HAP-1 (cell line): ENCODE results near the gene TXNRD3.
A peak's percentile ranks its signal among the peaks of the same experiment; 100 is the strongest.

Experiments
- DNase-seq, 2 experiments: peaks; one replicate each; pipeline ENCODE4 v3.0.0-alpha.2; 2016 to 2020; ENCODE audit warnings: low spot score in 2 of 2
- H3K27me3 ChIP-seq: fragments of 250-450 bp; sonication (Bioruptor Pico); 2 replicates; pipeline ENCODE4 v1.5.1; 2020; ENCODE audit warnings: low read depth, mild to moderate bottlenecking, moderate library complexity
- H3K36me3 ChIP-seq: fragments of 250-450 bp; sonication (Bioruptor Pico); replicated peaks from 2 replicates; pipeline ENCODE4 v1.5.1; 2020; ENCODE audit warnings: mild to moderate bottlenecking
- H3K4me1 ChIP-seq: fragments of 250-450 bp; sonication (Bioruptor Pico); 2 replicates; pipeline ENCODE4 v1.5.1; 2020; ENCODE audit warnings: mild to moderate bottlenecking
- H3K4me3 ChIP-seq: fragments of 250-450 bp; sonication (Bioruptor Pico); 2 replicates; pipeline ENCODE4 v1.5.1; 2020; ENCODE audit warnings: mild to moderate bottlenecking, moderate library complexity
- H3K9me3 ChIP-seq: fragments of 250-450 bp; sonication (Bioruptor Pico); 2 replicates; pipeline ENCODE4 v1.5.1; 2020; ENCODE audit warnings: mild to moderate bottlenecking, moderate library complexity
- in situ Hi-C: fragments of 300-500 bp; cut with MboI; formaldehyde crosslinking; loops from 3 replicates; pipeline ENCODE4 v1.14.3; 2020; ENCODE audit warnings: low sequenced_read_pairs, inconsistent platforms, mixed read lengths

TXNRD3 gene

GRCh38 chr3:126580746-126581145 is 74.2 kb downstream of the TXNRD3 start:
- Histone ChIP-seq H3K4me3 (no peak overlapping the region), H3K36me3 (no peaks in the 10 kb centered on the region), H3K4me1 (no peaks in the 10 kb centered on the region), H3K9me3 (no peaks in the 10 kb centered on the region), H3K27me3 (no peaks in the 10 kb centered on the region)
- in situ Hi-C loops: no loop called here
- DNase-seq: no peak

GRCh38 chr3:126578702-126579101 is 76.2 kb downstream of the TXNRD3 start:
- in situ Hi-C loops: no loop called here

GRCh38 chr3:126577261-126577660 is 77.7 kb downstream of the TXNRD3 start:
- no peaks in the 10 kb centered on the region for H3K9me3 ChIP-seq
- DNase-seq: no peak
- no peaks in the 10 kb centered on the region for H3K36me3 ChIP-seq
- no peaks in the 10 kb centered on the region for H3K4me1 ChIP-seq
- in situ Hi-C loops: no loop called here
- H3K27me3 ChIP-seq: peaks cover 3% of the 10 kb centered on the region; the same call in 1 of the 2 replicates
- H3K4me3 ChIP-seq: no peak overlapping the region

More at GRCh38 chr3:126578702-126579101, 76.2 kb downstream of the TXNRD3 start:
- H3K4me3 ChIP-seq: no peak overlapping the region
- H3K4me1 ChIP-seq: no peaks in the 10 kb centered on the region
- H3K27me3 ChIP-seq: no peaks in the 10 kb centered on the region
- no peaks in the 10 kb centered on the region for H3K36me3 ChIP-seq
- no peaks in the 10 kb centered on the region for H3K9me3 ChIP-seq
- DNase-seq: no peak

- in situ Hi-C loops: no loop called here
- peaks cover 3% of the 10 kb centered on the region; the same call in 1 of the 2 replicates for H3K27me3 ChIP-seq
- H3K36me3 ChIP-seq: no peaks in the 10 kb centered on the region
- no peaks in the 10 kb centered on the region for H3K4me1 ChIP-seq
- no peak overlapping the region for H3K4me3 ChIP-seq
- no peaks in the 10 kb centered on the region for H3K9me3 ChIP-seq
- no peak for DNase-seq
These were observed 81.3 kb downstream of the TXNRD3 start for GRCh38 chr3:126573492-126574117.

GRCh38 chr3:126571078-126571477 is 83.8 kb downstream of the TXNRD3 start:
- peaks cover 3% of the 10 kb centered on the region; the same call in 1 of the 2 replicates for H3K27me3 ChIP-seq
- H3K9me3 ChIP-seq: no peaks in the 10 kb centered on the region
- no peaks in the 10 kb centered on the region for H3K36me3 ChIP-seq
- H3K4me3 ChIP-seq: no peak overlapping the region
- in situ Hi-C loops: no loop called here
- H3K4me1 ChIP-seq: no peaks in the 10 kb centered on the region
- DNase-seq: no peak

- no peak for DNase-seq
- H3K4me1 ChIP-seq: no peaks in the 10 kb centered on the region
- in situ Hi-C loops: no loop called here
- no peaks in the 10 kb centered on the region for H3K9me3 ChIP-seq
- H3K36me3 ChIP-seq: no peaks in the 10 kb centered on the region
- H3K27me3 ChIP-seq: peaks cover 3% of the 10 kb centered on the region; the same call in 1 of the 2 replicates
- no peak overlapping the region for H3K4me3 ChIP-seq
These were observed 84.8 kb downstream of the TXNRD3 start for GRCh38 chr3:126570103-126570541.

- Histone ChIP-seq H3K4me3 (no peak overlapping the region), H3K27me3 (peaks cover 3% of the 10 kb centered on the region; the same call in 1 of the 2 replicates), H3K4me1 (no peaks in the 10 kb centered on the region), H3K36me3 (no peaks in the 10 kb centered on the region), H3K9me3 (no peaks in the 10 kb centered on the region)
- no peak for DNase-seq
- in situ Hi-C loops: no loop called here
These were observed 85.4 kb downstream of the TXNRD3 start for GRCh38 chr3:126569390-126569975.

- H3K36me3 ChIP-seq: no peaks in the 10 kb centered on the region
- no peak for DNase-seq
- H3K4me3 ChIP-seq: no peak overlapping the region
- H3K27me3 ChIP-seq: peaks cover 3% of the 10 kb centered on the region; the same call in 1 of the 2 replicates
- in situ Hi-C loops: no loop called here
- no peaks in the 10 kb centered on the region for H3K9me3 ChIP-seq
- H3K4me1 ChIP-seq: no peaks in the 10 kb centered on the region
These were observed 86.1 kb downstream of the TXNRD3 start for GRCh38 chr3:126568776-126569342.

GRCh38 chr3:126567696-126568438 is 87.1 kb downstream of the TXNRD3 start:
- in situ Hi-C loops: no loop called here
- Histone ChIP-seq H3K9me3 (0 out of 2 replicates have a peak, but pooled peaks cover 2% of the 10 kb centered on the region), H3K4me1 (no peaks in the 10 kb centered on the region), H3K4me3 (no peak overlapping the region), H3K36me3 (no peaks in the 10 kb centered on the region), H3K27me3 (no peaks in the 10 kb centered on the region; the same call in 1 of the 2 replicates)
- no peak for DNase-seq

- Histone ChIP-seq H3K36me3 (no peaks in the 10 kb centered on the region), H3K9me3 (0 out of 2 replicates have a peak, but pooled peaks cover 2% of the 10 kb centered on the region), H3K27me3 (no peaks in the 10 kb centered on the region; the same call in 1 of the 2 replicates), H3K4me1 (no peaks in the 10 kb centered on the region), H3K4me3 (no peak overlapping the region)
- DNase-seq: no peak
- in situ Hi-C loops: no loop called here
These were observed 92.1 kb downstream of the TXNRD3 start for GRCh38 chr3:126562737-126563276.

- peaks cover 5% of the 10 kb centered on the region for H3K4me1 ChIP-seq
- H3K4me3 ChIP-seq: no peak within 1 kb of the TSS
- DNase-seq: peak in 1 of 2 experiments; percentile 3
- in situ Hi-C loops: no loop called here
- no peaks in the 10 kb centered on the region for H3K27me3 ChIP-seq
- H3K9me3 ChIP-seq: 0 out of 2 replicates have a peak, but pooled peaks cover 2% of the 10 kb centered on the region
- H3K36me3 ChIP-seq: no peaks in the 10 kb centered on the region
These were observed 96.4 kb downstream of the TXNRD3 start, which contains the start of gene C3orf22 for GRCh38 chr3:126558336-126559071. Gene C3orf22 (minus strand): TSS chr3:126558932. CDS start chr3:126553390, 5,542 bp downstream.

- in situ Hi-C loops: no loop called here
- no peaks in the 10 kb centered on the region for H3K36me3 ChIP-seq
- peaks cover 6% of the 10 kb centered on the region for H3K4me1 ChIP-seq
- H3K9me3 ChIP-seq: no peaks in the 10 kb centered on the region
- DNase-seq: no peak
- H3K4me3 ChIP-seq: no peak overlapping the region
- H3K27me3 ChIP-seq: no peaks in the 10 kb centered on the region
These were observed 97.2 kb downstream of the TXNRD3 start for GRCh38 chr3:126557761-126558160.

GRCh38 chr3:126557415-126557745 is 97.5 kb downstream of the TXNRD3 start:
- Histone ChIP-seq H3K9me3 (no peaks in the 10 kb centered on the region), H3K36me3 (no peaks in the 10 kb centered on the region), H3K27me3 (no peaks in the 10 kb centered on the region), H3K4me3 (no peak overlapping the region), H3K4me1 (peaks cover 6% of the 10 kb centered on the region)
- in situ Hi-C loops: no loop called here
- DNase-seq: peak in 1 of 2 experiments; percentile 6
